PC-3 (cell line): ENCODE data around the gene UBE2E1. TPM values are rescaled to one million over a fixed set of nuclear protein-coding genes. Genes with fewer than 3 reads are reported as not detected.
"Not testable (repeated sequence)": the region's sequence is repeated elsewhere in the genome, so short reads cannot be mapped to it uniquely, and the experiment has no call there.

ENCODE experiments used
- ATAC-seq: fragments of 200-7000 bp; cut with Tn5 transposase; 2 replicates; pipeline ENCODE4 v1.9.1; 2020; ENCODE audit warnings: mild to moderate bottlenecking, moderate library complexity
- BruUV-seq: library from RNA; stranded (reverse); fragments of 400-500 nt; replicated peaks from 2 replicates; lab custom pipeline; 2021; lab: Mats Ljungman, UMichigan
- CTCF ChIA-PET: fragments of 300-600 bp; sonication (Branson Sonifier 250); formaldehyde crosslinking; loops from one replicate; lab custom pipeline; 2022; ENCODE audit warnings: antibody characterized with exemption; lab: Charles Lee
- POLR2A ChIA-PET: fragments of 300-600 bp; sonication (Branson Sonifier 250); formaldehyde crosslinking; loops from one replicate; lab custom pipeline; 2022; ENCODE audit warnings: antibody characterized with exemption; ENCODE audit not compliant: unreplicated experiment; lab: Charles Lee
- DNase-seq: peaks from one replicate; pipeline ENCODE4 v3.0.0-alpha.2; 2015
- H2AFZ ChIP-seq: fragments of 300-600 bp; sonication (generic); 2 replicates; pipeline ENCODE4 v1.6.0; 2016; ENCODE audit warnings: antibody characterized with exemption, low read length
- H3F3A ChIP-seq: fragments of 300-600 bp; sonication (generic); one replicate; pipeline ENCODE4 v1.6.0; 2017; ENCODE audit warnings: antibody characterized with exemption, low read length, control low read depth, mild to moderate bottlenecking; ENCODE audit not compliant: unreplicated experiment
- H3K27ac ChIP-seq: fragments of 300-600 bp; sonication (generic); 2 replicates; pipeline ENCODE4 v1.5.1; 2016; ENCODE audit warnings: mild to moderate bottlenecking, low read length
- H3K27me3 ChIP-seq: fragments of 300-600 bp; sonication (generic); 2 replicates; pipeline ENCODE4 v1.6.1; 2016; ENCODE audit warnings: low read length, mixed read lengths
- H3K36me3 ChIP-seq: fragments of 300-600 bp; sonication (generic); 2 replicates; pipeline ENCODE4 v1.6.1; 2016; ENCODE audit warnings: low read depth, mixed run types, low read length, mixed read lengths
- H3K4me1 ChIP-seq: fragments of 300-600 bp; sonication (generic); 2 replicates; pipeline ENCODE4 v1.5.1; 2016; ENCODE audit warnings: low read length; ENCODE audit not compliant: insufficient read depth
- H3K4me2 ChIP-seq: fragments of 300-600 bp; sonication (generic); 2 replicates; pipeline ENCODE4 v1.6.0; 2016; ENCODE audit warnings: low read length
- H3K4me3 ChIP-seq: fragments of 300-600 bp; sonication (generic); 2 replicates; pipeline ENCODE4 v1.5.1; 2016; ENCODE audit warnings: mild to moderate bottlenecking, low read length, mixed read lengths
- H3K79me2 ChIP-seq: fragments of 300-600 bp; sonication (generic); 2 replicates; pipeline ENCODE4 v1.6.1; 2017; ENCODE audit warnings: low read length, mixed read lengths
- H3K9ac ChIP-seq: fragments of 300-600 bp; sonication (generic); 2 replicates; pipeline ENCODE4 v1.6.0; 2016; ENCODE audit warnings: mild to moderate bottlenecking, low read length
- H3K9me2 ChIP-seq: fragments of 300-600 bp; sonication (generic); replicated peaks from 2 replicates; pipeline ENCODE4 v1.6.1; 2016; ENCODE audit warnings: mixed run types, low read length, mixed read lengths
- H3K9me3 ChIP-seq: fragments of 300-600 bp; sonication (generic); 2 replicates; pipeline ENCODE4 v1.6.1; 2016; ENCODE audit warnings: low read length, mixed read lengths
- H4K20me1 ChIP-seq: fragments of 300-600 bp; sonication (generic); 2 replicates; pipeline ENCODE4 v1.6.1; 2016; ENCODE audit warnings: low read length, mixed read lengths
- CTCF ChIP-seq: fragments of 300-600 bp; sonication (generic); conservative IDR thresholded peaks from 2 replicates; pipeline ENCODE4 v1.5.1; 2017; ENCODE audit warnings: antibody characterized with exemption, low read depth, mild to moderate bottlenecking, low read length
- EZH2 ChIP-seq: fragments of 300-600 bp; sonication (generic); IDR thresholded peaks from one replicate; pipeline ENCODE4 v1.6.1; 2017; ENCODE audit warnings: antibody characterized with exemption, mild to moderate bottlenecking, low read length; ENCODE audit not compliant: unreplicated experiment
- EZH2phosphoT487 ChIP-seq: fragments of 300-600 bp; sonication (generic); IDR thresholded peaks from 2 replicates; pipeline ENCODE4 v1.6.1; 2018; ENCODE audit warnings: mild to moderate bottlenecking, antibody characterized with exemption, low read length, borderline replicate concordance
- intact Hi-C: fragments of 100-400 bp; cut with micrococcal nuclease; formaldehyde crosslinking; loops from 2 replicates; pipeline ENCODE4 v1.9.0; 2023
- total RNA-seq: library from RNA; depleted of rRNA; stranded (reverse); fragments of >200 nt; gene quantifications from 2 replicates; pipeline ENCODE4 v1.2.3, GENCODE V29; 2014

The UBE2E1 gene
- total RNA-seq, 1 experiment from 2014 or later: 117 TPM

- Histone ChIP-seq H3K9me2 (no peaks in the 10 kb centered on the region), H3K27me3 (no peaks in the 10 kb centered on the region), H3K4me2 (no peak overlapping the region), H3K9me3 (no peaks in the 10 kb centered on the region), H3K4me1 (peaks cover 7% of the 10 kb centered on the region; the same call in 1 of the 2 replicates), H2AFZ (no peak overlapping the region), H3F3A (no peaks in the 10 kb centered on the region), H3K27ac (no peak overlapping the region), H3K79me2 (peaks cover 63% of the 10 kb centered on the region), H3K36me3 (no peaks in the 10 kb centered on the region), H4K20me1 (peaks cover 26% of the 10 kb centered on the region), H3K9ac (no peak overlapping the region), H3K4me3 (no peak overlapping the region)
- ChIA-PET POLR2A (no interaction called here), CTCF (no interaction called here)
- BruUV-seq: no TSS peak
- intact Hi-C loops: loop anchor here (5.0 kb wide), 1 partner anchor 63 kb away; the partner anchor contains the start of gene UBE2E1
- ATAC-seq (no peak), DNase-seq (no peak)
- TF ChIP-seq EZH2phosphoT487: no peak
- TF ChIP-seq CTCF: no peak
- no peak for TF ChIP-seq EZH2
Observed at GRCh38 chr3:23869977-23870662, 64.4 kb downstream of the UBE2E1 start.

- POLR2A ChIA-PET: not testable (repeated sequence)
- Histone ChIP-seq H4K20me1 (peaks cover 25% of the 10 kb centered on the region), H3K79me2 (peaks cover 63% of the 10 kb centered on the region)
Observed at GRCh38 chr3:23870663-23871043, 64.9 kb downstream of the UBE2E1 start.

GRCh38 chr3:23871361-23871760, 65.6 kb downstream of the UBE2E1 start:
- CTCF ChIA-PET, H3K4me2 ChIP-seq, H3K9ac ChIP-seq, H3K27ac ChIP-seq, H3K36me3 ChIP-seq, H3K4me1 ChIP-seq, H2AFZ ChIP-seq, H3K9me3 ChIP-seq, intact Hi-C loops, H3K9me2 ChIP-seq, H3K4me3 ChIP-seq, DNase-seq, BruUV-seq, POLR2A ChIA-PET, H3F3A ChIP-seq, ATAC-seq, H3K27me3 ChIP-seq: not testable (repeated sequence)
- peaks cover 63% of the 10 kb centered on the region for H3K79me2 ChIP-seq
- H4K20me1 ChIP-seq: peaks cover 25% of the 10 kb centered on the region

More at GRCh38 chr3:23870663-23871043, 64.9 kb downstream of the UBE2E1 start:
- H3K27me3 ChIP-seq, H3K4me2 ChIP-seq, intact Hi-C loops, H3K9me2 ChIP-seq, H3K4me3 ChIP-seq, H3K4me1 ChIP-seq, ATAC-seq, DNase-seq, H3K9ac ChIP-seq, H3K36me3 ChIP-seq, BruUV-seq, H3F3A ChIP-seq, H3K9me3 ChIP-seq, H2AFZ ChIP-seq, CTCF ChIA-PET, H3K27ac ChIP-seq: not testable (repeated sequence)

- H3K36me3 ChIP-seq: no peaks in the 10 kb centered on the region
- CTCF ChIA-PET: no interaction called here
- no peak overlapping the region for H3K27ac ChIP-seq
- no peak overlapping the region for H3K9ac ChIP-seq
- no peaks in the 10 kb centered on the region for H3F3A ChIP-seq
- peaks cover 12% of the 10 kb centered on the region; the same call in 1 of the 2 replicates for H3K4me1 ChIP-seq
- H3K9me3 ChIP-seq: no peaks in the 10 kb centered on the region
- POLR2A ChIA-PET: no interaction called here
- no peak for TF ChIP-seq EZH2
- TF ChIP-seq EZH2phosphoT487: no peak
- no peak for TF ChIP-seq CTCF
- peaks cover 30% of the 10 kb centered on the region for H4K20me1 ChIP-seq
- H2AFZ ChIP-seq: no peak overlapping the region
- peaks cover 66% of the 10 kb centered on the region for H3K79me2 ChIP-seq
- H3K9me2 ChIP-seq: no peaks in the 10 kb centered on the region
- DNase-seq (no peak), ATAC-seq (no peak)
- H3K27me3 ChIP-seq: no peaks in the 10 kb centered on the region
- BruUV-seq: no TSS peak
- no peak overlapping the region for H3K4me3 ChIP-seq
- intact Hi-C loops: no loop called here
- no peak overlapping the region for H3K4me2 ChIP-seq
Observed at GRCh38 chr3:23872330-23872729, 66.6 kb downstream of the UBE2E1 start.
